GM23248 (cell line): ENCODE data around the gene PCCB. TPM values are rescaled to one million over a fixed set of nuclear protein-coding genes. Genes with fewer than 3 reads are reported as not detected.
"Not testable (repeated sequence)": the region's sequence is repeated elsewhere in the genome, so short reads cannot be mapped to it uniquely, and the experiment has no call there.

ENCODE experiments used
- DNase-seq: peaks from one replicate; pipeline ENCODE4 v3.0.0-alpha.2; 2015
- H2AFZ ChIP-seq: fragments of 200-600 bp; sonication (generic); 2 replicates; pipeline ENCODE4 v1.6.1; 2016; ENCODE audit warnings: antibody characterized with exemption
- H3F3A ChIP-seq: fragments of 200-600 bp; sonication (generic); 2 replicates; pipeline ENCODE4 v1.6.1; 2016; ENCODE audit warnings: mild to moderate bottlenecking, antibody characterized with exemption, mixed run types; ENCODE audit not compliant: insufficient read depth
- H3K27ac ChIP-seq: fragments of 200-600 bp; sonication (generic); 2 replicates; pipeline ENCODE4 v1.5.1; 2016; ENCODE audit warnings: mild to moderate bottlenecking
- H3K27me3 ChIP-seq: fragments of 200-600 bp; sonication (generic); replicated peaks from 2 replicates; pipeline ENCODE4 v1.6.1; 2016; ENCODE audit warnings: mild to moderate bottlenecking; ENCODE audit not compliant: insufficient read depth
- H3K36me3 ChIP-seq: fragments of 200-600 bp; sonication (generic); 2 replicates; pipeline ENCODE4 v1.6.1; 2016; ENCODE audit warnings: low read depth, mild to moderate bottlenecking
- H3K4me1 ChIP-seq: fragments of 200-600 bp; sonication (generic); 2 replicates; pipeline ENCODE4 v1.6.1; 2016; ENCODE audit warnings: mild to moderate bottlenecking; ENCODE audit not compliant: insufficient read depth
- H3K4me2 ChIP-seq: fragments of 200-600 bp; sonication (generic); one replicate; pipeline ENCODE4 v1.6.1; 2016; ENCODE audit warnings: mild to moderate bottlenecking; ENCODE audit not compliant: unreplicated experiment
- H3K4me3 ChIP-seq: fragments of 200-600 bp; sonication (generic); 2 replicates; pipeline ENCODE4 v1.5.1; 2016; ENCODE audit warnings: mild to moderate bottlenecking
- H3K79me2 ChIP-seq: fragments of 200-600 bp; sonication (generic); 2 replicates; pipeline ENCODE4 v1.6.1; 2016; ENCODE audit warnings: mild to moderate bottlenecking; ENCODE audit not compliant: insufficient read depth
- H3K9ac ChIP-seq: fragments of 200-600 bp; sonication (generic); 2 replicates; pipeline ENCODE4 v1.6.1; 2016; ENCODE audit warnings: mild to moderate bottlenecking
- H3K9me2 ChIP-seq: fragments of 200-600 bp; sonication (generic); 2 replicates; pipeline ENCODE4 v1.6.1; 2016; ENCODE audit warnings: mixed run types, mild to moderate bottlenecking, moderate library complexity; ENCODE audit not compliant: insufficient read depth
- H3K9me3 ChIP-seq: fragments of 200-600 bp; sonication (generic); one replicate; pipeline ENCODE4 v1.6.1; 2017; ENCODE audit warnings: low read depth
- H4K20me1 ChIP-seq: fragments of 200-600 bp; sonication (generic); 2 replicates; pipeline ENCODE4 v1.6.0; 2016; ENCODE audit not compliant: insufficient read depth
- EZH2 ChIP-seq: fragments of 200-600 bp; sonication (generic); IDR thresholded peaks from 2 replicates; pipeline ENCODE4 v1.6.1; 2018; ENCODE audit warnings: antibody characterized with exemption, mild to moderate bottlenecking; ENCODE audit not compliant: insufficient read depth, poor library complexity, severe bottlenecking
- EZH2phosphoT487 ChIP-seq: fragments of 200-600 bp; sonication (generic); IDR thresholded peaks from 2 replicates; pipeline ENCODE4 v1.6.1; 2018; ENCODE audit warnings: antibody characterized with exemption, moderate library complexity, mild to moderate bottlenecking, low read depth; ENCODE audit not compliant: insufficient read depth
- WGBS, 2 experiments: methylation state at CpG; one replicate each; pipeline ENCODE4 v1.1.6; 2015 to 2017; ENCODE audit warnings: low lambda C conversion rate in 2 of 2, low coverage in 1 of 2; ENCODE audit errors: missing lambda C conversion rate in 2 of 2; 5-methylcytosine and 5-hydroxymethylcytosine counted together
- in situ Hi-C: fragments of 300-500 bp; cut with MboI; formaldehyde crosslinking; loops from 2 replicates; pipeline ENCODE4 v1.15.0; 2020
- polyA plus RNA-seq: library from polyadenylated mRNA; unstranded; fragments of >200 nt; fragmentation: Nextera tagmentation; extraction: Ambion mirVana; gene quantifications from 2 replicates; pipeline ENCODE4 v1.2.1, GENCODE V29; 2016
- total RNA-seq: library from RNA; depleted of rRNA; stranded (reverse); fragments of >200 nt; shearing (Covaris generic); gene quantifications from 2 replicates; pipeline ENCODE4 v1.2.3, GENCODE V29; 2014; rRNA removed

Gene PCCB
- total and polyA plus RNA-seq, 2 experiments from 2014 or later, result 35.8 to 38.9 TPM

- Histone ChIP-seq H3K9me3 (no peaks in the 10 kb centered on the region), H3K9ac (no peak overlapping the region), H3K4me2 (no peak overlapping the region), H3K36me3 (peaks cover 17% of the 10 kb centered on the region; the same call in 1 of the 2 replicates), H2AFZ (no peak overlapping the region), H3K27me3 (no peaks in the 10 kb centered on the region), H3K4me1 (peaks cover 27% of the 10 kb centered on the region), H3K4me3 (no peak overlapping the region), H4K20me1 (no peaks in the 10 kb centered on the region), H3K79me2 (0 out of 2 replicates have a peak, but pooled peaks cover 9% of the 10 kb centered on the region), H3F3A (peaks cover 30% of the 10 kb centered on the region), H3K27ac (no peak overlapping the region), H3K9me2 (no peaks in the 10 kb centered on the region)
- in situ Hi-C loops, result no loop called here
- TF ChIP-seq EZH2phosphoT487, result no peak
- no peak for TF ChIP-seq EZH2
- WGBS, 2 experiments, result 90 to 95% methylated on average over 2 of the region's 2 CpGs
- DNase-seq, result no peak
These were observed 103.3 kb downstream of the PCCB start for GRCh38 chr3:136353461-136353860.

- H3K9me2 ChIP-seq, result no peaks in the 10 kb centered on the region
- peak; percentile 58 for DNase-seq
- H4K20me1 ChIP-seq, result no peaks in the 10 kb centered on the region
- no peak overlapping the region for H3K27ac ChIP-seq
- in situ Hi-C loops, result no loop called here
- no peaks in the 10 kb centered on the region for H3K9me3 ChIP-seq
- peaks cover 11% of the 10 kb centered on the region for H3K4me1 ChIP-seq
- TF ChIP-seq EZH2 (no peak), EZH2phosphoT487 (no peak)
- peaks cover 35% of the 10 kb centered on the region for H3F3A ChIP-seq
- H3K4me3 ChIP-seq, result no peak overlapping the region
- H3K4me2 ChIP-seq, result no peak overlapping the region
- peaks cover 12% of the 10 kb centered on the region; the same call in 1 of the 2 replicates for H3K36me3 ChIP-seq
- H2AFZ ChIP-seq, result no peak overlapping the region
- H3K9ac ChIP-seq, result no peak overlapping the region
- no peaks in the 10 kb centered on the region for H3K27me3 ChIP-seq
- H3K79me2 ChIP-seq, result no peaks in the 10 kb centered on the region
These were observed 116.1 kb downstream of the PCCB start for GRCh38 chr3:136366289-136366688.

GRCh38 chr3:136375800-136376199 lies 125.7 kb downstream of the PCCB start:
- H3F3A ChIP-seq, H3K79me2 ChIP-seq, H3K9ac ChIP-seq, H3K27ac ChIP-seq, H2AFZ ChIP-seq, H3K4me2 ChIP-seq, H3K9me3 ChIP-seq, DNase-seq, H3K9me2 ChIP-seq, H3K4me3 ChIP-seq, H3K36me3 ChIP-seq, H4K20me1 ChIP-seq, H3K27me3 ChIP-seq, H3K4me1 ChIP-seq: not testable (repeated sequence)
- whole genome bisulfite sequencing, 2 experiments, result 98% methylated on average over 5 of the region's 5 CpGs
- in situ Hi-C loops, result loop anchor here (25.0 kb wide), 2 partner anchors 288 to 637 kb away; no protein-coding TSS in a partner anchor

- Histone ChIP-seq H2AFZ (no peak overlapping the region), H4K20me1 (no peaks in the 10 kb centered on the region), H3K79me2 (no peaks in the 10 kb centered on the region), H3K27me3 (no peaks in the 10 kb centered on the region), H3K27ac (no peak overlapping the region), H3K4me1 (0 out of 2 replicates have a peak, but pooled peaks cover 10% of the 10 kb centered on the region), H3K4me2 (no peak overlapping the region), H3K9me2 (no peaks in the 10 kb centered on the region), H3K9ac (no peak overlapping the region), H3F3A (0 out of 2 replicates have a peak, but pooled peaks cover 6% of the 10 kb centered on the region), H3K36me3 (peaks cover 6% of the 10 kb centered on the region; the same call in 1 of the 2 replicates), H3K4me3 (no peak overlapping the region), H3K9me3 (no peaks in the 10 kb centered on the region)
- 56 to 64% methylated on average over 2 of the region's 2 CpGs for WGBS, 2 experiments
- in situ Hi-C loops, result loop anchor here (25.0 kb wide), 2 partner anchors 290 to 635 kb away; no protein-coding TSS in a partner anchor
- DNase-seq, result no peak
- TF ChIP-seq EZH2phosphoT487 (no peak), EZH2 (no peak)
These were observed 127.4 kb downstream of the PCCB start for GRCh38 chr3:136377508-136377907.

- Histone ChIP-seq H3K4me1 (0 out of 2 replicates have a peak, but pooled peaks cover 10% of the 10 kb centered on the region), H3F3A (0 out of 2 replicates have a peak, but pooled peaks cover 6% of the 10 kb centered on the region), H4K20me1 (no peaks in the 10 kb centered on the region), H3K36me3 (peaks cover 6% of the 10 kb centered on the region; the same call in 1 of the 2 replicates), H3K27me3 (no peaks in the 10 kb centered on the region), H3K79me2 (no peaks in the 10 kb centered on the region), H3K4me3 (no peak overlapping the region), H2AFZ (no peak overlapping the region), H3K27ac (no peak overlapping the region), H3K4me2 (no peak overlapping the region), H3K9me2 (no peaks in the 10 kb centered on the region), H3K9me3 (no peaks in the 10 kb centered on the region), H3K9ac (no peak overlapping the region)
- DNase-seq, result no peak
- in situ Hi-C loops, result loop anchor here (25.0 kb wide), 2 partner anchors 291 to 634 kb away; no protein-coding TSS in a partner anchor
- 93 to 100% methylated on average over 1 of the region's 1 CpG for WGBS, 2 experiments
- TF ChIP-seq EZH2, result no peak
- TF ChIP-seq EZH2phosphoT487, result no peak
These were observed 127.9 kb downstream of the PCCB start for GRCh38 chr3:136378011-136378410.

Other genes starting within 250 kb of the PCCB start
- 11.1 and 15.2 TPM in 2 replicates for gene MSL2, start 54.0 kb upstream of the PCCB start, total RNA-seq
- gene MSL2, start 54.0 kb upstream of the PCCB start, polyA plus RNA-seq, result 3.3 and 3.5 TPM in 2 replicates